GM18520 (cell line): ENCODE measurements around the gene SLMAP.

Source experiments
- ATAC-seq: cut with Tn5 transposase; IDR thresholded peaks from one replicate; pipeline ENCODE4 v1.9.1; 2021; ENCODE audit not compliant: unreplicated experiment

The SLMAP gene

GRCh38 chr3:57752307-57752706, 3.8 kb upstream of the SLMAP start:
- ATAC-seq, result no peak

- no peak for ATAC-seq
Measured at GRCh38 chr3:57753016-57753415, 3.1 kb upstream of the SLMAP start.

- ATAC-seq, result no peak
Measured at GRCh38 chr3:57755368-57755675, 787 bp upstream of the SLMAP start.

- no peak for ATAC-seq
Measured at GRCh38 chr3:57756528-57757401, 656 bp downstream of the SLMAP start.

- no peak for ATAC-seq
Measured at GRCh38 chr3:57757642-57758297, 1.7 kb downstream of the SLMAP start.

- no peak for ATAC-seq
Measured at GRCh38 chr3:57758686-57759085, 2.6 kb downstream of the SLMAP start.

GRCh38 chr3:57764794-57765193, 8.7 kb downstream of the SLMAP start:
- ATAC-seq, result no peak

- no peak for ATAC-seq
Measured at GRCh38 chr3:57768595-57768994, 12.5 kb downstream of the SLMAP start.

GRCh38 chr3:57770009-57770827, 14.1 kb downstream of the SLMAP start:
- ATAC-seq, result no peak

GRCh38 chr3:57772251-57772650, 16.1 kb downstream of the SLMAP start:
- no peak for ATAC-seq

GRCh38 chr3:57777774-57778173, 21.7 kb downstream of the SLMAP start:
- ATAC-seq, result no peak

GRCh38 chr3:57778494-57778893, 22.4 kb downstream of the SLMAP start:
- no peak for ATAC-seq

GRCh38 chr3:57779666-57780065, 23.6 kb downstream of the SLMAP start:
- no peak for ATAC-seq

GRCh38 chr3:57783186-57784088, 27.3 kb downstream of the SLMAP start:
- ATAC-seq, result no peak

GRCh38 chr3:57784089-57784735, 28.1 kb downstream of the SLMAP start:
- ATAC-seq, result no peak

- ATAC-seq, result no peak
Measured at GRCh38 chr3:57785446-57785845, 29.3 kb downstream of the SLMAP start.

GRCh38 chr3:57787867-57788623, 31.9 kb downstream of the SLMAP start:
- peak; percentile 94 for ATAC-seq

- ATAC-seq, result no peak
Measured at GRCh38 chr3:57788624-57789018, 32.5 kb downstream of the SLMAP start.

- no peak for ATAC-seq
Measured at GRCh38 chr3:57791245-57791644, 35.1 kb downstream of the SLMAP start.

GRCh38 chr3:57792198-57792597, 36.1 kb downstream of the SLMAP start:
- ATAC-seq, result no peak
